Activated T-cell treated with anti-CD3 and anti-CD28 coated beads, Interleukin-2, amount 50 U/mL, for 24 hours (primary cell): ENCODE results near the gene ERF.
A peak's percentile ranks its signal among the peaks of the same experiment; 100 is the strongest.

Experiments
- DNase-seq: peaks from one replicate; pipeline ENCODE4 v3.0.0-alpha.2; 2020
- H3K27ac Mint-ChIP-seq: 2 replicates; pipeline ENCODE4 v1.8.0; 2020; ENCODE audit warnings: mild to moderate bottlenecking, mixed read lengths
- H3K27me3 Mint-ChIP-seq: 2 replicates; pipeline ENCODE4 v1.8.0; 2020; ENCODE audit warnings: mixed read lengths
- H3K36me3 Mint-ChIP-seq: 2 replicates; pipeline ENCODE4 v1.8.0; 2020; ENCODE audit warnings: low read depth, mixed read lengths
- H3K4me1 Mint-ChIP-seq: 2 replicates; pipeline ENCODE4 v1.8.0; 2020; ENCODE audit warnings: low read depth, mixed read lengths
- H3K4me3 Mint-ChIP-seq: 2 replicates; pipeline ENCODE4 v1.8.0; 2020; ENCODE audit warnings: mild to moderate bottlenecking, moderate library complexity, mixed read lengths
- H3K9me3 Mint-ChIP-seq: 2 replicates; pipeline ENCODE4 v1.8.0; 2020; ENCODE audit warnings: mixed read lengths

Gene ERF

GRCh38 chr19:42232435-42232834 is 22.5 kb downstream of the ERF start:
- H3K4me3 Mint-ChIP-seq = no peak overlapping the region
- H3K27me3 Mint-ChIP-seq = no peaks in the 10 kb centered on the region

GRCh38 chr19:42230571-42230970 is 24.4 kb downstream of the ERF start:
- H3K9me3 Mint-ChIP-seq = no peaks in the 10 kb centered on the region
- H3K36me3 Mint-ChIP-seq = peaks cover 98% of the 10 kb centered on the region
- no peak overlapping the region for H3K4me3 Mint-ChIP-seq
- H3K4me1 Mint-ChIP-seq = peaks cover 32% of the 10 kb centered on the region
- no peaks in the 10 kb centered on the region for H3K27me3 Mint-ChIP-seq
- DNase-seq = no peak
- H3K27ac Mint-ChIP-seq = peak overlapping the region; percentile 47

More at GRCh38 chr19:42232435-42232834, 22.5 kb downstream of the ERF start:
- Mint-ChIP-seq H3K36me3 (peaks cover 96% of the 10 kb centered on the region), H3K27ac (peak overlapping the region; percentile 57), H3K4me1 (peaks cover 26% of the 10 kb centered on the region), H3K9me3 (no peaks in the 10 kb centered on the region)
- no peak for DNase-seq

- peaks cover 98% of the 10 kb centered on the region for H3K36me3 Mint-ChIP-seq
- H3K4me1 Mint-ChIP-seq = peaks cover 29% of the 10 kb centered on the region
- no peaks in the 10 kb centered on the region for H3K27me3 Mint-ChIP-seq
- no peak overlapping the region for H3K4me3 Mint-ChIP-seq
- no peaks in the 10 kb centered on the region for H3K9me3 Mint-ChIP-seq
- H3K27ac Mint-ChIP-seq = peak overlapping the region; percentile 88
- no peak for DNase-seq
These were observed 25.0 kb downstream of the ERF start for GRCh38 chr19:42229855-42230351.

GRCh38 chr19:42229301-42229854 is 25.6 kb downstream of the ERF start:
- Mint-ChIP-seq H3K27ac (peak overlapping the region; percentile 88), H3K4me1 (peaks cover 30% of the 10 kb centered on the region), H3K4me3 (no peak overlapping the region), H3K36me3 (peaks cover 98% of the 10 kb centered on the region), H3K9me3 (no peaks in the 10 kb centered on the region), H3K27me3 (no peaks in the 10 kb centered on the region)
- DNase-seq = no peak

- peaks cover 94% of the 10 kb centered on the region for H3K36me3 Mint-ChIP-seq
- H3K4me3 Mint-ChIP-seq = no peak overlapping the region
- H3K27me3 Mint-ChIP-seq = no peaks in the 10 kb centered on the region
- no peak for DNase-seq
- peaks cover 30% of the 10 kb centered on the region for H3K4me1 Mint-ChIP-seq
- peak overlapping the region; percentile 88 for H3K27ac Mint-ChIP-seq
- H3K9me3 Mint-ChIP-seq = no peaks in the 10 kb centered on the region
These were observed 26.3 kb downstream of the ERF start for GRCh38 chr19:42228641-42229040.

- H3K27ac Mint-ChIP-seq = peak overlapping the region; percentile 31
- H3K9me3 Mint-ChIP-seq = no peaks in the 10 kb centered on the region
- DNase-seq = no peak
- H3K27me3 Mint-ChIP-seq = no peaks in the 10 kb centered on the region
- H3K4me1 Mint-ChIP-seq = peaks cover 41% of the 10 kb centered on the region
- H3K4me3 Mint-ChIP-seq = no peak overlapping the region
- peaks cover 88% of the 10 kb centered on the region for H3K36me3 Mint-ChIP-seq
These were observed 28.0 kb downstream of the ERF start for GRCh38 chr19:42226886-42227285.

GRCh38 chr19:42225718-42226292 is 29.1 kb downstream of the ERF start:
- Mint-ChIP-seq H3K4me3 (no peak overlapping the region), H3K9me3 (no peaks in the 10 kb centered on the region), H3K36me3 (peaks cover 79% of the 10 kb centered on the region), H3K27ac (no peak overlapping the region), H3K4me1 (peaks cover 46% of the 10 kb centered on the region), H3K27me3 (no peaks in the 10 kb centered on the region)
- no peak for DNase-seq

GRCh38 chr19:42224940-42225717 is 29.8 kb downstream of the ERF start:
- Mint-ChIP-seq H3K4me1 (peaks cover 49% of the 10 kb centered on the region), H3K36me3 (peaks cover 79% of the 10 kb centered on the region), H3K9me3 (no peaks in the 10 kb centered on the region), H3K4me3 (no peak overlapping the region), H3K27ac (no peak overlapping the region), H3K27me3 (no peaks in the 10 kb centered on the region)
- no peak for DNase-seq

GRCh38 chr19:42220751-42221097 is 34.2 kb downstream of the ERF start:
- peaks cover 49% of the 10 kb centered on the region for H3K36me3 Mint-ChIP-seq
- H3K4me3 Mint-ChIP-seq = peak overlapping the region; percentile 93
- DNase-seq = no peak
- no peaks in the 10 kb centered on the region for H3K9me3 Mint-ChIP-seq
- peak overlapping the region; percentile 96 for H3K27ac Mint-ChIP-seq
- peaks cover 51% of the 10 kb centered on the region for H3K4me1 Mint-ChIP-seq
- H3K27me3 Mint-ChIP-seq = no peaks in the 10 kb centered on the region

- no peaks in the 10 kb centered on the region for H3K27me3 Mint-ChIP-seq
- peak within 1 kb of the TSS; percentile 93 for H3K4me3 Mint-ChIP-seq
- H3K4me1 Mint-ChIP-seq = peaks cover 57% of the 10 kb centered on the region
- H3K9me3 Mint-ChIP-seq = no peaks in the 10 kb centered on the region
- H3K27ac Mint-ChIP-seq = peak within 1 kb of the TSS; percentile 96
- peak; percentile 97 for DNase-seq
- H3K36me3 Mint-ChIP-seq = peaks cover 49% of the 10 kb centered on the region
These were observed 34.8 kb downstream of the ERF start, which contains the start of gene ZNF526 for GRCh38 chr19:42219812-42220750. TSS of gene ZNF526 (plus strand) at chr19:42220312. CDS start at chr19:42224404, 4,092 bp downstream.

GRCh38 chr19:42217520-42218437 is 37.1 kb downstream of the ERF start, which contains the start of gene DEDD2:
TSS of gene DEDD2 (minus strand) at chr19:42217677. CDS start at chr19:42217007, 670 bp downstream.
- peak within 1 kb of the TSS; percentile 92 for H3K4me3 Mint-ChIP-seq
- peaks cover 58% of the 10 kb centered on the region for H3K36me3 Mint-ChIP-seq
- DNase-seq = peak; percentile 100
- H3K4me1 Mint-ChIP-seq = peaks cover 75% of the 10 kb centered on the region
- peak within 1 kb of the TSS; percentile 96 for H3K27ac Mint-ChIP-seq
- no peaks in the 10 kb centered on the region for H3K27me3 Mint-ChIP-seq
- H3K9me3 Mint-ChIP-seq = no peaks in the 10 kb centered on the region

- peak overlapping the region; percentile 92 for H3K4me3 Mint-ChIP-seq
- H3K27ac Mint-ChIP-seq = peak overlapping the region; percentile 96
- H3K9me3 Mint-ChIP-seq = no peaks in the 10 kb centered on the region
- peaks cover 71% of the 10 kb centered on the region for H3K4me1 Mint-ChIP-seq
- no peaks in the 10 kb centered on the region for H3K27me3 Mint-ChIP-seq
- H3K36me3 Mint-ChIP-seq = peaks cover 59% of the 10 kb centered on the region
- DNase-seq = peak; percentile 59
These were observed 38.0 kb downstream of the ERF start for GRCh38 chr19:42216653-42217519.
